K562 (cell line): ENCODE data around the gene ITSN1. TPM values are rescaled to one million over a fixed set of nuclear protein-coding genes. Genes with fewer than 3 reads are reported as not detected.

ENCODE experiments used
- ATF1 ChIP-seq, 2 experiments: fragments of 450-650 bp in 1 of 2; IDR thresholded peaks; 2 replicates each; pipeline ENCODE4 v1.6.1; 2016; ENCODE audit warnings: missing compliant biosample characterization in 1 of 2, missing genetic modification characterization in 1 of 2
- CBX8 ChIP-seq: fragments of 200-600 bp; sonication (generic); IDR thresholded peaks from 2 replicates; pipeline ENCODE4 v1.6.1; 2012; ENCODE audit warnings: borderline replicate concordance, mixed run types, low read depth, mild to moderate bottlenecking, moderate library complexity, mixed read lengths, low read length, control low read depth, inconsistent platforms; ENCODE audit not compliant: poor library complexity, severe bottlenecking; ENCODE audit errors: extremely low read depth
- CHD1 ChIP-seq: fragments of 200-600 bp; sonication (generic); IDR thresholded peaks from one replicate; pipeline ENCODE4 v1.6.1; 2012; ENCODE audit warnings: mild to moderate bottlenecking, moderate library complexity, low read length, inconsistent platforms
- DIDO1 ChIP-seq: fragments of 450-650 bp; IDR thresholded peaks from 2 replicates; pipeline ENCODE4 v1.6.1; 2016; ENCODE audit warnings: low read depth, missing biosample characterization, missing genetic modification characterization
- ETV5 ChIP-seq: sonication (generic); formaldehyde crosslinking; IDR thresholded peaks from 2 replicates; pipeline ENCODE4 v1.4.0; 2020; ENCODE audit warnings: low read depth, mild to moderate bottlenecking, missing genetic modification reagents
- GABPA ChIP-seq: fragments of 200-800 bp; sonication (Bioruptor generic); conservative IDR thresholded peaks from 2 replicates; pipeline ENCODE4 v1.6.1; 2016; ENCODE audit warnings: low read depth, missing genetic modification characterization, missing compliant biosample characterization
- HEY1 ChIP-seq: fragments of 250-450 bp; sonication (Bioruptor Pico); IDR thresholded peaks from 2 replicates; pipeline ENCODE4 v1.5.0; 2020; ENCODE audit warnings: mild to moderate bottlenecking, moderate library complexity, borderline replicate concordance
- L3MBTL2 ChIP-seq: fragments of 450-650 bp; IDR thresholded peaks from 2 replicates; pipeline ENCODE4 v1.6.1; 2016; ENCODE audit warnings: mild to moderate bottlenecking, moderate library complexity
- NEUROD1 ChIP-seq: fragments of 150-350 bp; IDR thresholded peaks from 2 replicates; pipeline ENCODE4 v1.6.1; 2014; ENCODE audit warnings: borderline replicate concordance, low read length, low read depth; ENCODE audit not compliant: partially characterized antibody
- PHB ChIP-seq: fragments of 250-450 bp; sonication (Bioruptor Pico); IDR thresholded peaks from 2 replicates; pipeline ENCODE4 v1.5.0; 2021
- POLR2AphosphoS5 ChIP-seq: IDR thresholded peaks from 2 replicates; pipeline ENCODE4 v1.6.1; 2011; ENCODE audit warnings: mild to moderate bottlenecking, low read depth, low read length, moderate library complexity; ENCODE audit not compliant: control insufficient read depth, insufficient read depth
- POLR3A ChIP-seq: IDR thresholded peaks from 2 replicates; pipeline ENCODE4 v1.6.1; 2011; ENCODE audit warnings: borderline replicate concordance, mild to moderate bottlenecking, moderate library complexity; ENCODE audit not compliant: insufficient read length, insufficient read depth; ENCODE audit errors: extremely low read depth
- TFAM ChIP-seq: fragments of 250-450 bp; sonication (Bioruptor Pico); conservative IDR thresholded peaks from 2 replicates; pipeline ENCODE4 v1.5.0; 2021; ENCODE audit warnings: mild to moderate bottlenecking, moderate library complexity
- TGIF2 ChIP-seq: sonication (generic); formaldehyde crosslinking; IDR thresholded peaks from 2 replicates; pipeline ENCODE4 v1.8.1; 2022; ENCODE audit warnings: mild to moderate bottlenecking, missing genetic modification reagents, moderate library complexity
- ZNF212 ChIP-seq: fragments of 450-650 bp; formaldehyde crosslinking; IDR thresholded peaks from 2 replicates; pipeline ENCODE4 v1.4.0; 2020; ENCODE audit warnings: mild to moderate bottlenecking
- ZNF253 ChIP-seq: fragments of 250-450 bp; sonication (Bioruptor Pico); conservative IDR thresholded peaks from 2 replicates; pipeline ENCODE4 v1.6.1; 2021; ENCODE audit warnings: mild to moderate bottlenecking
- ZNF3 ChIP-seq: fragments of 250-450 bp; sonication (Bioruptor Pico); IDR thresholded peaks from 2 replicates; pipeline ENCODE4 v1.5.0; 2021; ENCODE audit warnings: mild to moderate bottlenecking, moderate library complexity
- ZNF785 ChIP-seq: fragments of 250-450 bp; sonication (Bioruptor Pico); IDR thresholded peaks from 2 replicates; pipeline ENCODE4 v1.4.0; 2020; ENCODE audit warnings: mild to moderate bottlenecking
- ZNF79 ChIP-seq: fragments of 250-450 bp; sonication (Bioruptor Pico); IDR thresholded peaks from 2 replicates; pipeline ENCODE4 v1.4.0; 2020; ENCODE audit warnings: low read depth, mild to moderate bottlenecking, moderate library complexity
- polyA plus RNA-seq, 8 experiments: library from polyadenylated mRNA; depleted of rRNA in 4 of 8; stranded (reverse) in 5 of 8; unstranded in 3 of 8; fragments of >200 nt; fragmentation: Nextera tagmentation in 2 of 8; fragmentation: Illumina TruSeq in 1 of 8; extraction: Ambion mirVana in 2 of 8; extraction: Trizol in 1 of 8; gene quantifications; 2 replicates each; pipeline versions ENCODE4 v1.2.1 to v1.2.3, GENCODE V29; 2011 to 2014; ENCODE audit warnings: inconsistent platforms in 1 of 8, missing spikeins in 1 of 8
- total RNA-seq, 7 experiments: library from RNA; depleted of rRNA in 6 of 7; stranded (reverse); fragments of >200 nt in 6 of 7; fragmentation: Illumina TruSeq in 2 of 7; extraction: Trizol in 2 of 7; gene quantifications; 2 replicates each; pipeline versions ENCODE4 v1.2.1 to v1.2.3, GENCODE V29; 2011 to 2021; ENCODE audit warnings: low replicate concordance in 1 of 7
- TF ChIP-seq, protein P1 (sequence below), 3 experiments: fragments of 200-800 bp in 1 of 3; fragments of 250-450 bp in 1 of 3; fragments of 450-650 bp in 1 of 3; sonication (Bioruptor Pico) in 1 of 3; sonication (Bioruptor generic) in 1 of 3; formaldehyde crosslinking in 1 of 3; IDR thresholded peaks; 2 replicates each; pipeline versions ENCODE4 v1.6.1 to v1.8.0; 2016 to 2022; ENCODE audit warnings: mild to moderate bottlenecking in 2 of 3, missing genetic modification characterization in 2 of 3, missing compliant biosample characterization in 1 of 3, moderate library complexity in 1 of 3
- TF ChIP-seq, protein P2 (sequence below): fragments of 250-450 bp; sonication (Bioruptor Pico); IDR thresholded peaks from 2 replicates; pipeline ENCODE4 v1.4.0; 2020; ENCODE audit warnings: borderline replicate concordance
- TF ChIP-seq, protein P3 (sequence below): fragments of 250-450 bp; sonication (Bioruptor Pico); IDR thresholded peaks from 2 replicates; pipeline ENCODE4 v1.5.0; 2020; ENCODE audit warnings: mild to moderate bottlenecking

ITSN1 gene
- total and polyA plus RNA-seq, 9 of the 15 experiments (the other 6 are each of a cell fraction or from before 2014, with no cell fraction given), result 1.1 to 12.6 (median 4.8) TPM

DNA sequence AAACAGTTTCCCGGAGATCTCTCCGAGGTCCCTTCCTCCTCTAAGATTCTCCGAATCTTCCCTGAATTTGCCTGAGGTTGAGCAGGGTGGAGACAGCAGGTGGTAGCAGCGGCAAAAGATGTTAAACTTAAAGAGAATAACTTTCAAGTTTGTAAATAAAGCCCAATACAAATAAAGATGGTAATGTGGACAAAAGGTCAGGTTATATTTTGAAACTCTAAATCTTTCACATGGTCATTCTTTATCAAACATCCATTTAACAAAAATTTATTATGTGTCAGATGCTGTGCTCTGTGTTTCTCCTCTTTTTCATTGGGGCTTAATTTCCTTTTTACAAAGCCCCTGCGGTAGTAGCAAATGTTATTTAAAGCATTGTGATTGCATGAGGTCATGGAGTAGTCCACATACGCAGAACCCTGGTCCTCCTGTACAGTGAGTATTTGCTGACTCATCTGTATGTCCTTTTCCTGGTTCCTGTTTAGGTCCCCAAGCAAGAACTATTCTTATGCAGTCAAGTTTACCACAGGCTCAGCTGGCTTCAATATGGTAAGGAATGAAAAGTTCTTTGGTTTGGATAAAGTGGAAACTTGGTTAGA lies 119.2 kb downstream of the ITSN1 start (continued):
- TF ChIP-seq, protein P1, sequence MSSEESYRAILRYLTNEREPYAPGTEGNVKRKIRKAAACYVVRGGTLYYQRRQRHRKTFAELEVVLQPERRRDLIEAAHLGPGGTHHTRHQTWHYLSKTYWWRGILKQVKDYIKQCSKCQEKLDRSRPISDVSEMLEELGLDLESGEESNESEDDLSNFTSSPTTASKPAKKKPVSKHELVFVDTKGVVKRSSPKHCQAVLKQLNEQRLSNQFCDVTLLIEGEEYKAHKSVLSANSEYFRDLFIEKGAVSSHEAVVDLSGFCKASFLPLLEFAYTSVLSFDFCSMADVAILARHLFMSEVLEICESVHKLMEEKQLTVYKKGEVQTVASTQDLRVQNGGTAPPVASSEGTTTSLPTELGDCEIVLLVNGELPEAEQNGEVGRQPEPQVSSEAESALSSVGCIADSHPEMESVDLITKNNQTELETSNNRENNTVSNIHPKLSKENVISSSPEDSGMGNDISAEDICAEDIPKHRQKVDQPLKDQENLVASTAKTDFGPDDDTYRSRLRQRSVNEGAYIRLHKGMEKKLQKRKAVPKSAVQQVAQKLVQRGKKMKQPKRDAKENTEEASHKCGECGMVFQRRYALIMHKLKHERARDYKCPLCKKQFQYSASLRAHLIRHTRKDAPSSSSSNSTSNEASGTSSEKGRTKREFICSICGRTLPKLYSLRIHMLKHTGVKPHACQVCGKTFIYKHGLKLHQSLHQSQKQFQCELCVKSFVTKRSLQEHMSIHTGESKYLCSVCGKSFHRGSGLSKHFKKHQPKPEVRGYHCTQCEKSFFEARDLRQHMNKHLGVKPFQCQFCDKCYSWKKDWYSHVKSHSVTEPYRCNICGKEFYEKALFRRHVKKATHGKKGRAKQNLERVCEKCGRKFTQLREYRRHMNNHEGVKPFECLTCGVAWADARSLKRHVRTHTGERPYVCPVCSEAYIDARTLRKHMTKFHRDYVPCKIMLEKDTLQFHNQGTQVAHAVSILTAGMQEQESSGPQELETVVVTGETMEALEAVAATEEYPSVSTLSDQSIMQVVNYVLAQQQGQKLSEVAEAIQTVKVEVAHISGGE (CRISPR knock-in tag; IDR thresholded peaks at IDR 0.05), result no peak
- TF ChIP-seq DIDO1 (tag), result no peak
- no peak for TF ChIP-seq ZNF785 (CRISPR knock-in tag)
- TF ChIP-seq, protein P2, sequence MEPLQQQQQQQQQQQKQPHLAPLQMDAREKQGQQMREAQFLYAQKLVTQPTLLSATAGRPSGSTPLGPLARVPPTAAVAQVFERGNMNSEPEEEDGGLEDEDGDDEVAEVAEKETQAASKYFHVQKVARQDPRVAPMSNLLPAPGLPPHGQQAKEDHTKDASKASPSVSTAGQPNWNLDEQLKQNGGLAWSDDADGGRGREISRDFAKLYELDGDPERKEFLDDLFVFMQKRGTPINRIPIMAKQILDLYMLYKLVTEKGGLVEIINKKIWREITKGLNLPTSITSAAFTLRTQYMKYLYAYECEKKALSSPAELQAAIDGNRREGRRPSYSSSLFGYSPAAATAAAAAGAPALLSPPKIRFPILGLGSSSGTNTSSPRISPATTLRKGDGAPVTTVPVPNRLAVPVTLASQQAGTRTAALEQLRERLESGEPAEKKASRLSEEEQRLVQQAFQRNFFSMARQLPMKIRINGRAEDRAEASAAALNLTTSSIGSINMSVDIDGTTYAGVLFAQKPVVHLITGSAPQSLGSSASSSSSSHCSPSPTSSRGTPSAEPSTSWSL (CRISPR knock-in tag), result no peak
- no peak for TF ChIP-seq HEY1 (CRISPR knock-in tag)
- no peak for TF ChIP-seq POLR3A
- no peak for TF ChIP-seq L3MBTL2
- TF ChIP-seq, protein P3, sequence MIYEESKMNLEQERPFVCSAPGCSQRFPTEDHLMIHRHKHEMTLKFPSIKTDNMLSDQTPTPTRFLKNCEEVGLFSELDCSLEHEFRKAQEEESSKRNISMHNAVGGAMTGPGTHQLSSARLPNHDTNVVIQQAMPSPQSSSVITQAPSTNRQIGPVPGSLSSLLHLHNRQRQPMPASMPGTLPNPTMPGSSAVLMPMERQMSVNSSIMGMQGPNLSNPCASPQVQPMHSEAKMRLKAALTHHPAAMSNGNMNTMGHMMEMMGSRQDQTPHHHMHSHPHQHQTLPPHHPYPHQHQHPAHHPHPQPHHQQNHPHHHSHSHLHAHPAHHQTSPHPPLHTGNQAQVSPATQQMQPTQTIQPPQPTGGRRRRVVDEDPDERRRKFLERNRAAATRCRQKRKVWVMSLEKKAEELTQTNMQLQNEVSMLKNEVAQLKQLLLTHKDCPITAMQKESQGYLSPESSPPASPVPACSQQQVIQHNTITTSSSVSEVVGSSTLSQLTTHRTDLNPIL (CRISPR knock-in tag), result no peak
- no peak for TF ChIP-seq ZNF3 (CRISPR knock-in tag)
- TF ChIP-seq ZNF253 (CRISPR knock-in tag), result no peak
- no peak for TF ChIP-seq NEUROD1
- TF ChIP-seq ETV5, result no peak
- no peak for TF ChIP-seq TFAM (CRISPR knock-in tag)
- no peak for TF ChIP-seq ZNF212 (CRISPR knock-in tag)
- no peak for TF ChIP-seq CHD1
- peak; percentile 68 for TF ChIP-seq GABPA (tag)
- no peak for TF ChIP-seq ATF1 (CRISPR knock-in tag; IDR thresholded peaks at IDR 0.05)
- peak; percentile 73 for TF ChIP-seq ATF1 (tag; IDR thresholded peaks at IDR 0.05)
- no peak for TF ChIP-seq PHB (CRISPR knock-in tag)
- no peak for TF ChIP-seq CBX8
- TF ChIP-seq ZNF79, result no peak
- TF ChIP-seq POLR2AphosphoS5, result no peak
- no peak for TF ChIP-seq TGIF2
